ENCODE data around the gene STAB1.

GRCh38 chr3:52512727-52513126 lies 17.6 kb downstream of the STAB1 start:
- TF ChIP-seq, protein P1, sequence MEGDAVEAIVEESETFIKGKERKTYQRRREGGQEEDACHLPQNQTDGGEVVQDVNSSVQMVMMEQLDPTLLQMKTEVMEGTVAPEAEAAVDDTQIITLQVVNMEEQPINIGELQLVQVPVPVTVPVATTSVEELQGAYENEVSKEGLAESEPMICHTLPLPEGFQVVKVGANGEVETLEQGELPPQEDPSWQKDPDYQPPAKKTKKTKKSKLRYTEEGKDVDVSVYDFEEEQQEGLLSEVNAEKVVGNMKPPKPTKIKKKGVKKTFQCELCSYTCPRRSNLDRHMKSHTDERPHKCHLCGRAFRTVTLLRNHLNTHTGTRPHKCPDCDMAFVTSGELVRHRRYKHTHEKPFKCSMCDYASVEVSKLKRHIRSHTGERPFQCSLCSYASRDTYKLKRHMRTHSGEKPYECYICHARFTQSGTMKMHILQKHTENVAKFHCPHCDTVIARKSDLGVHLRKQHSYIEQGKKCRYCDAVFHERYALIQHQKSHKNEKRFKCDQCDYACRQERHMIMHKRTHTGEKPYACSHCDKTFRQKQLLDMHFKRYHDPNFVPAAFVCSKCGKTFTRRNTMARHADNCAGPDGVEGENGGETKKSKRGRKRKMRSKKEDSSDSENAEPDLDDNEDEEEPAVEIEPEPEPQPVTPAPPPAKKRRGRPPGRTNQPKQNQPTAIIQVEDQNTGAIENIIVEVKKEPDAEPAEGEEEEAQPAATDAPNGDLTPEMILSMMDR (IDR thresholded peaks at IDR 0.05 in 8 of 11, conservative IDR thresholded peaks at IDR 0.05 in 3 of 11): no peak
- no peak for TF ChIP-seq POLR2A (IDR thresholded peaks at IDR 0.05)
